Breast epithelium (tissue), 4 donors: ENCODE data around the gene NCAPG2. TPM values are rescaled to one million over a fixed set of nuclear protein-coding genes. Genes with fewer than 3 reads are reported as not detected.

Source experiments
- DNase-seq, 2 donors: peaks; one replicate each; pipeline ENCODE4 v3.0.0-alpha.2; 2019; ENCODE audit warnings: low spot score in 2 of 2
- H3K27ac ChIP-seq, 2 donors: fragments of 200-600 bp; sonication (generic) in 1 of 2; one replicate each; pipeline ENCODE4 v1.5.1; 2016 to 2019; ENCODE audit warnings: mild to moderate bottlenecking in 1 of 2
- H3K27me3 ChIP-seq, 2 donors: fragments of 200-600 bp; sonication (generic) in 1 of 2; one replicate each; pipeline versions ENCODE4 v1.5.1 to v1.6.0; 2017 to 2019; ENCODE audit warnings: control low read depth in 1 of 2, mild to moderate bottlenecking in 1 of 2
- H3K36me3 ChIP-seq: fragments of 200-600 bp; one replicate; pipeline ENCODE4 v1.5.1; 2019
- H3K4me1 ChIP-seq, 2 donors: fragments of 200-600 bp; sonication (generic); one replicate each; pipeline ENCODE4 v1.5.1; 2016 to 2019; ENCODE audit warnings: control low read depth in 1 of 2
- H3K4me3 ChIP-seq, 3 donors: fragments of 200-600 bp; sonication (generic); 1 replicate in 2 of 3; 2 replicates in 1 of 3; pipeline ENCODE4 v1.5.1; 2016 to 2019; ENCODE audit warnings: mild to moderate bottlenecking in 3 of 3, moderate library complexity in 2 of 3
- H3K9me3 ChIP-seq, 2 donors: fragments of 200-600 bp; sonication (generic) in 1 of 2; one replicate each; pipeline ENCODE4 v1.5.1; 2016 to 2019; ENCODE audit warnings: control low read depth in 1 of 2
- POLR2A ChIP-seq: fragments of 450-650 bp; IDR thresholded peaks from one replicate; pipeline ENCODE4 v1.6.1; 2016; ENCODE audit warnings: antibody characterized with exemption, mild to moderate bottlenecking, moderate library complexity
- POLR2AphosphoS5 ChIP-seq, 3 donors: sonication (generic); formaldehyde crosslinking; IDR thresholded peaks; one replicate each; pipeline ENCODE4 v1.6.1; 2017; ENCODE audit warnings: antibody characterized with exemption in 3 of 3
- intact Hi-C: fragments of 100-400 bp; cut with DNase I; formaldehyde crosslinking; loops from one replicate; pipeline ENCODE4 v1.15.1; 2023; ENCODE audit warnings: low total_unique reads
- total RNA-seq, 3 donors: library from RNA; depleted of rRNA; stranded (reverse); fragments of >200 nt; gene quantifications; one replicate each; pipeline ENCODE4 v1.1.0, GENCODE V29; 2016
- TF ChIP-seq, protein P1 (sequence below), 3 donors: fragments of 450-650 bp; IDR thresholded peaks; one replicate each; pipeline ENCODE4 v1.5.1; 2016 to 2017; ENCODE audit warnings: antibody characterized with exemption in 3 of 3, mild to moderate bottlenecking in 3 of 3, moderate library complexity in 3 of 3

The NCAPG2 gene
- total RNA-seq, 3 donors from 2014 or later = 9.8 to 12.5 (median 10.4) TPM

DNA sequence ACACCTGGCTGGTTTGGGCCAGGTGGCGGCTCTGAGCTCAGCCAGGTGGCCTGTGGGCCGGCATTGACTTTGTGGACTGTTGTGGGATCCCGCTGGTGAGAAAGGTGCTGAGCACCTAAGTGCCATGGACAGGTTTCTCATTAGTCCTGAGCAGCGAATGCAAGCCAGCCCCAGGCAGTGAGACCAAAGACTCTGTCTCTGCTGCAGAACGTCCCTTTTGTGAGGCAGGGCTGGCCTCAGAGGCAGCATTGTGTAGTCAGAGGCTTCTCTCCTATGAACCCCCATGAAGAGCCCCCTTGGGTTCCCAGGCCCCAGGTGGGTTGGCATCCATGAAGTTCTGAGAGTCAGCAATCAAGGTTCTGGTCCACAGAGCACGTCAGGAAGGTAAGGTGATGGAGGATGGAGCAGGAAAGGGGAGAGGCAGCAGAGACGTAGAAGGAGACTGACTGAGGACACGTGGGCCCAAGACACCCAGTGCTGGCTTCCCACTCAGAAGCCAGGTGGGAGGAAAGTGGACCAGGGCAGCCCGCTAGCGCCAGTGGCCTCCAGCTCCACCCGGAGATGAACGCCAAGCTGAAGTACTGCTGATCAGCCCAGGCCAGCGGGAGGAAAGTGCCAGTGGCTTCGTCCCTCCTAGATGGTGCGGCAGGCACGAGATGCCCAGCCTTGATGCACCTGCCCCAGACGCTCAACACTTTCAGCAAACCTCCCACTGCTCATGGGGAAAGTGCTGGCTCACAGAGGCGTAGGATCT is 97.8 kb downstream of the NCAPG2 start:
- Histone ChIP-seq H3K36me3 (no peaks in the 10 kb centered on the region), H3K9me3 (no peaks in the 10 kb centered on the region), H3K27ac (no peak overlapping the region), H3K27me3 (no peaks in the 10 kb centered on the region), H3K4me3 (no peak overlapping the region), H3K4me1 (no peaks in the 10 kb centered on the region)
- no peak for DNase-seq
- TF ChIP-seq, protein P1, sequence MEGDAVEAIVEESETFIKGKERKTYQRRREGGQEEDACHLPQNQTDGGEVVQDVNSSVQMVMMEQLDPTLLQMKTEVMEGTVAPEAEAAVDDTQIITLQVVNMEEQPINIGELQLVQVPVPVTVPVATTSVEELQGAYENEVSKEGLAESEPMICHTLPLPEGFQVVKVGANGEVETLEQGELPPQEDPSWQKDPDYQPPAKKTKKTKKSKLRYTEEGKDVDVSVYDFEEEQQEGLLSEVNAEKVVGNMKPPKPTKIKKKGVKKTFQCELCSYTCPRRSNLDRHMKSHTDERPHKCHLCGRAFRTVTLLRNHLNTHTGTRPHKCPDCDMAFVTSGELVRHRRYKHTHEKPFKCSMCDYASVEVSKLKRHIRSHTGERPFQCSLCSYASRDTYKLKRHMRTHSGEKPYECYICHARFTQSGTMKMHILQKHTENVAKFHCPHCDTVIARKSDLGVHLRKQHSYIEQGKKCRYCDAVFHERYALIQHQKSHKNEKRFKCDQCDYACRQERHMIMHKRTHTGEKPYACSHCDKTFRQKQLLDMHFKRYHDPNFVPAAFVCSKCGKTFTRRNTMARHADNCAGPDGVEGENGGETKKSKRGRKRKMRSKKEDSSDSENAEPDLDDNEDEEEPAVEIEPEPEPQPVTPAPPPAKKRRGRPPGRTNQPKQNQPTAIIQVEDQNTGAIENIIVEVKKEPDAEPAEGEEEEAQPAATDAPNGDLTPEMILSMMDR (IDR thresholded peaks at IDR 0.05) = no peak
- TF ChIP-seq POLR2AphosphoS5 (IDR thresholded peaks at IDR 0.05) (no peak), POLR2A (no peak)
- intact Hi-C loops = no loop called here

DNA sequence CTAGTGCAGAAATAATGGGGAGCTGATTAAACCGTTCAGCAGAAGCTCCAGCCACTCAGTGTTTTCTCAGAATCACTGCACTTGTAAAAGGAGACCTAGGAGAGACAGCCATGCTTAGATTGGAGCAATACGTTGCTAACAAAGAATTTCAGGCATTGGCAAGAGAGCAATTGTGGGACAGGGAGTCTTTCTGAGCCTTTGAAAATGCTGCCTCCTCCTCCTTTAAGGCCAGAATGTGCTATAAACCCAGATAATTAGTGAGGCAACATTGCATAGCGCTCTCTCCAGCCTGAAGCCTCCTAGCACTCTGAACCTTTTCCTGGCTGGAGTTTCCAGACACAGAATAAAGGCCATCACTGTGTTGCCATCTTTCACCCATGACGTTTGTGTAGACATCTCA is 98.5 kb downstream of the NCAPG2 start:
- no peak for TF ChIP-seq POLR2A
- TF ChIP-seq, protein P1 (IDR thresholded peaks at IDR 0.05) = no peak
- Histone ChIP-seq H3K4me1 (no peaks in the 10 kb centered on the region), H3K27me3 (no peaks in the 10 kb centered on the region), H3K27ac (no peak overlapping the region), H3K4me3 (no peak overlapping the region), H3K9me3 (no peaks in the 10 kb centered on the region), H3K36me3 (no peaks in the 10 kb centered on the region)
- no peak for DNase-seq
- intact Hi-C loops = no loop called here

DNA sequence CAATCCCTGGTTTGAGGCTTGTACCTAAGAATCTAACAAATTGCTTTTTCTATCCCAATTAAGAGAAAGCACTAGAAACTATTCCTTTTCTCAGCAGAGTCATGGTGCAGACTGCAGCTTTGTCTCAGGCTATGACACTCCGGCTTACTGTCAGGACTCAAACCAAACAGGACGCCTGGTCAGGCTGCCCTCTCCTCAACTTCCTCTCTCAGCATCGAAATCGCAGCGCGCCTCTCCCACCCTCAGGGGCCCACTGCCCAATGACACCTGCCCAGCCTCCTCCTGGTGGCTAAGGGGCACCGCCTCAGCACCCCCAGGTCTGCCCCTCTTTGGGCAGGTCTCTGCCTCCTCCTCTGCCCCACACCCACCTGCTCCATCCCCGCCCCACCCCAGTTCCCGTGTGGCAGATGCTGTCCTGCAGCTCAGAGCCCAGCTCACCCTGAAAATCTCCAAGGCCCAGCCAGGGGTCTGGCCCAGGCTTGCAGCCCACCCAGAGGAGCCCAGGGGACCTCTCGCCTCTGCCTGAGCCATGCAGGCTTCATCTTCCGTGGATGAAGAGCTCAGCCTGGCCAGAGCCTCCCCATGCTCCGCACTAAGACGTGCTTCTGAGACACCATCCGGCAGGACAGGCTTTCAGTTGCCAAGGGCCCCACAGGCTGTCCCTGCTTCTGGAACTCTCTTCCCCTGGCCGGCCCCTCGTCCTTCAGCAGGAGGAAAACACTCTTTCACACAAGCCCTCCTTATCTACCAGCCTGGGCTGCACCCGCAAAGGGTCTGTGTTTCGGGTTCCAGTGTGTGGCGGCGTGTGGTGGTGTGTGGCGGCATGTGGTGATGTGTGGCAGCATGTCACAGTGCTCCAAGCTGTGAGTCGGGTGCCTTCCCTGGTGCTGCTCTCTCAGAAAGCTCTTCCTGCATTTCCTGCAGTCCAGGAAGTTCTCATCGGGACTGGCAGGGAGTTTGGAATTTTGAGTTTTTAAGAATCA is 100.5 kb downstream of the NCAPG2 start:
- no peaks in the 10 kb centered on the region for H3K36me3 ChIP-seq
- TF ChIP-seq, protein P1 (IDR thresholded peaks at IDR 0.05) = no peak
- no peak for TF ChIP-seq POLR2A
- no peaks in the 10 kb centered on the region for H3K4me1 ChIP-seq
- intact Hi-C loops = no loop called here
- no peak overlapping the region for H3K4me3 ChIP-seq
- H3K27ac ChIP-seq = no peak overlapping the region
- no peaks in the 10 kb centered on the region for H3K9me3 ChIP-seq
- DNase-seq = no peak
- H3K27me3 ChIP-seq = no peaks in the 10 kb centered on the region

DNA sequence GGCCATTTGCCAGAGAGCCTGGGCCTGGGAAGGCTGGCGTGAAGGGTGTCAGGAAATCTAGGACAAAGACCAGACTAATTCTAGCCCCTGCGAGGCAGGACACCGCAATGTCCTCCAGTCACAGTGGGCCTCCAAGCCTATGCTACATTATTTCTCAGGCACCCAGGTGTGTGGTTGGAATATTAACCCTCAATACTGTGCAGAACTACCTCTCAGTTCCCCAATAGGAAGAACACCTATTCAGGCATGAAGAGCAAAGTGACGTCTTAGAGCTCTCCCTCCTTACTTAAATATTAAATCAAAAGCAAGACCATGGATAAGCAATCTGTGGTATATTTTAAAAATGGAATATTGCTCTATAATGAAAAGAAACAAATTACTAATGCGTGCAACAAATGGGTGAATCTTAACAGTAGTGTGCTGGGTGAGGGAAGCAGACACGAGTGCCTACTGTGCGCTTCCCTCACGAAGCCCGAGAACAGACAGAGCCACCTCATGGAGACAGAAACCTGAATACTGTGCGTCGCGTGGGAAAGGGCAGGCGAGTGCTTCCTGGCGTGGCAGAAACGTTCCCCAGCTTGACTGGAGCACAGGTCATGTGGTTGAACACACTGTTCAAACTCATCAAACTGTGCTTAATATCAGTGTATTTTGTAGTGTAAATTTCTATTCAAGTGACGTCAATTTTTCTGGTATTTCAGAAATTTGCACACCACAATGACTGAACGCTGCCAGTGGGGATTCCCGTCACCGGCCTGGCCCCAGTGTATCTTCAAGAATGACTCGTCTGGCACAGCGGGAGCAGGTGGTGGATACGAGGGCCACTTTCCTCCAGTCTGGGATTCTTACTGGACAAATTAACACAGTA is 101.5 kb downstream of the NCAPG2 start:
- Histone ChIP-seq H3K4me3 (no peak overlapping the region), H3K4me1 (no peaks in the 10 kb centered on the region), H3K27ac (no peak overlapping the region), H3K9me3 (no peaks in the 10 kb centered on the region), H3K36me3 (no peaks in the 10 kb centered on the region), H3K27me3 (no peaks in the 10 kb centered on the region)
- intact Hi-C loops = no loop called here
- no peak for TF ChIP-seq POLR2A
- no peak for TF ChIP-seq POLR2AphosphoS5 (IDR thresholded peaks at IDR 0.05)
- no peak for DNase-seq

DNA sequence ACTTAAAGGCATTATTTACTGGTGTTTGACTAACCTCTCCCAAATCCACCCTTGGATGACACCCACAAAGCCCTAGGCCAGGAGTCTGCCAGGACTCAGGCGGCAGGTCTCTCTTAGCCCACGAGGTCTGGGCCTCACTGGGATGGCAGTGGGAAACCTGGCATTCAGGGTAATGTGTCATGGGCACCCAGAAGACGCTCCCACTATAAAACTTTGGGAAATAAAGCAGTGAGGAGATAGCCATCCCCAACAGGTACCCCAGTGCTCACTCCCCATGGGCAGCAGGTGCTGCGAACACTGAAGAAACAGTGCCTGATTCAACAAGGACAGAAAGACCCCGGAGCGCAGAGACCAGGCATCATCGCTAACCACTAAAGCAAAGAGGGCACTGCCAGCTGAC is 102.6 kb downstream of the NCAPG2 start:
- intact Hi-C loops = no loop called here
- DNase-seq = no peak
- no peak overlapping the region for H3K4me3 ChIP-seq
- no peaks in the 10 kb centered on the region for H3K36me3 ChIP-seq
- H3K27ac ChIP-seq = no peak overlapping the region
- TF ChIP-seq, protein P1 (IDR thresholded peaks at IDR 0.05) = no peak
- TF ChIP-seq POLR2A (no peak), POLR2AphosphoS5 (IDR thresholded peaks at IDR 0.05) (no peak)
- H3K4me1 ChIP-seq = no peaks in the 10 kb centered on the region
- no peaks in the 10 kb centered on the region for H3K9me3 ChIP-seq
- no peaks in the 10 kb centered on the region for H3K27me3 ChIP-seq
